CD4-positive, alpha-beta T cell treated with Interleukin-15 for 1 hour (primary cell): ENCODE data around the gene SPACA5.
"Not testable (repeated sequence)": the region's sequence is repeated elsewhere in the genome, so short reads cannot be mapped to it uniquely, and the experiment has no call there.

ENCODE experiments used
- DNase-seq: peaks from one replicate; pipeline ENCODE4 v3.0.0-alpha.2; 2020

The SPACA5 gene

GRCh38 chrX:48022100-48022499 is 15.3 kb downstream of the SPACA5 start:
- DNase-seq: no peak

- DNase-seq: no peak
These were observed 15.9 kb downstream of the SPACA5 start for GRCh38 chrX:48022738-48023137.

DNA sequence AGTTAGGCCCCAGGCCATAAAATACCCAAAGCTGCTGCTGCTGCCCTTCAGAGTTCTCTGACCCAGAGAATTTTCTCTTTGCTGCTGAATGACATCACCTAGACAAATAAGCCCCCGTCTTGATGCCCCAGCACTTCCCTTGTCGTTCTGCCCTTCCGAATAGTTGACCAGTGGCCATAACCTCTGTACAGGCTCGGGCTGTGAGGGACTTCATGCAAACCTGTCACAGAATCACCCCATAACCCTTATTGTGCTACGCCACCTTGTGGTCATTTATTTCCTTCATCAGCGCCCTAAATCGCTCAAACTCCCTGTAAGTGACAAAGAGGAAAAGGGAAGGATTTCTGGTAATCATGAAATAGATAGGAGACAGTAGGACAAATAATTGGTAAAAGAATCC is 18.8 kb downstream of the SPACA5 start:
- DNase-seq: peak; percentile 50

GRCh38 chrX:48027545-48027944 is 20.8 kb downstream of the SPACA5 start:
- DNase-seq: not testable (repeated sequence)

DNA sequence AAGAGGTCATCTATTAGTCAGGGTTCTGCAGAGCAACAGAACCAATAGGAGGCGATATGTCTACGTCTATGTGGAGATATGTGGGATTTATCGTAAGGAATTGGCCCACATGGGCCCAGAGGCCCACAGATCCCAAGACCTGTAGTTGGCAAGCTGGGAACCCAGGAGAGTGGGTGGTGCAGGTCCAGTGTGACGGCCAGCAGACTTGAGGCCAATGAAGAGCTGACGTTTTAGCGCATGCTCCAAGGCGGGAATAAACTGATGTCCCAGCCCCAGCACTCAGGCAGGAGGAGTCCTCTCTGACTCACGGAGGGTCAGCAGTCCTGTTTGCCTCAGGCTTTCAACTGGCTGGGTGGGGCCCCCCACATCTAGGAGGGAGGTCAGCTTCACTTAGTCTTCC is 21.3 kb downstream of the SPACA5 start:
- DNase-seq: no peak

- DNase-seq: no peak
These were observed 23.4 kb downstream of the SPACA5 start for GRCh38 chrX:48030237-48030636.

DNA sequence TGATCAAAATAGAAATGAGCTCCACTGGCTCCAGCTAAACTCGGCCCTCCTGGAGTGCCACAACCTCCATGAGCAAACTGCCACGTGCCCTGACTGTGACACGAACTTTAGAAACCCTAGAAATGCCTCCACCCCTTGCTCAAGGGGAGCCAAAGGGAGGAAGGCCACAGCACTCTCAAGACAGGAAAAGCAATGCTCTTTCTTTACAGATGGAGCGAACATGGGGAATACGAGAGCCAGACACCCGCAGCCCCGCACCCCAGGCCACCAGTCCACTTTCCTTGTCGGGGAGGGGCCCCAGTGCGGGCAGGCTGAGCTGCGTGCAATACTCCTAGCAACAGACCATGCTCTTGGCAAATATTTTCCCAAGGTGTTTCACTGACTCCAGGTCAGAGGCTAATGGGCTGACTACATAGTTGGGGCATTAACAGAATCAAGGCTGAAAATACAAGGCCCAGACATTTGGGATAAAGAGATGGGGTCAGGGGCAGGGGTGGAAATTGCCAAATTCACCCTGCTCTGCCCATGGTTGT is 23.9 kb downstream of the SPACA5 start:
- DNase-seq: not testable (repeated sequence)

DNA sequence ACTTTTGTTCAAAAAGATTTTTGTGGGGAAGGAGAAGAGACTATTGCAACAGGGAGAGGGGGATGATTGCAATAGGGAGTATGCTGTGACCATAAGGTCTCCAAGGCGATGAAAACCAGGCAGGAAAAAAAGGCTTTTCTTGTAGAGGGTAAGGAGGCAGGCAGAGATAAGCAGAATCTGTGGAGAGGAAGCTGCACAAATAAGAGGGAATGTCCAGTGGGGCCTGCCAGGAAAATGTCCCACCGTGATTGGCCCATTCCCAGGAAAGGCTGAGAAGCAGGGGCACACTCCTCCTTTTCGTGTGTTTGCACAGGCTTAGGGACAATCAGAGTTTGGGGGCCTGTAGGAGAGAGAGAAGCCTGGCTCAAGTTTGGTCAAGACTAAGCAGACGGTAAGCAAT is 29.1 kb downstream of the SPACA5 start:
- no peak for DNase-seq

- DNase-seq: no peak
These were observed 36.3 kb downstream of the SPACA5 start for GRCh38 chrX:48043056-48043455.

GRCh38 chrX:48045410-48046311 is 38.9 kb downstream of the SPACA5 start:
- no peak for DNase-seq

- DNase-seq: no peak
These were observed 40.1 kb downstream of the SPACA5 start for GRCh38 chrX:48046846-48047245.

GRCh38 chrX:48058621-48059295 is 52.0 kb downstream of the SPACA5 start:
- no peak for DNase-seq

DNA sequence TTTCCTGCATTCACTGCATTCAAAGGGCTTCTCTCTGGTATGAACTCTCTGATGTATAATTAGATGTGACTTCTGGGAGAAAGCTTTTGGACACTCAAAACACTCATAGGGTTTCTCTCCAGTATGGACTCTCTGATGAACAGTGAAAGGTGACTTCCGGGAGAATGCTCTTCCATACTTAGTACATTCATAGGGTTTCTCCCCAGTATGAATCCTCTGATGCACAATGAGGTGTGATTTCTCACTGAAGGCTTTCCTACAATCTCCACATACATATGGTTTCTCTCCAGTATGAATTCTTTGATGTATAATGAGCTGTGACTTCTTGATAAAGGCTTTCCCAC is 52.5 kb downstream of the SPACA5 start:
- no peak for DNase-seq
